ENCODE results near the gene RNF34. TPM values are rescaled to one million over a fixed set of nuclear protein-coding genes. Genes with fewer than 3 reads are reported as not detected.

The RNF34 gene
- total RNA-seq, 1 donor from 2014 or later, result 75.3 TPM

DNA sequence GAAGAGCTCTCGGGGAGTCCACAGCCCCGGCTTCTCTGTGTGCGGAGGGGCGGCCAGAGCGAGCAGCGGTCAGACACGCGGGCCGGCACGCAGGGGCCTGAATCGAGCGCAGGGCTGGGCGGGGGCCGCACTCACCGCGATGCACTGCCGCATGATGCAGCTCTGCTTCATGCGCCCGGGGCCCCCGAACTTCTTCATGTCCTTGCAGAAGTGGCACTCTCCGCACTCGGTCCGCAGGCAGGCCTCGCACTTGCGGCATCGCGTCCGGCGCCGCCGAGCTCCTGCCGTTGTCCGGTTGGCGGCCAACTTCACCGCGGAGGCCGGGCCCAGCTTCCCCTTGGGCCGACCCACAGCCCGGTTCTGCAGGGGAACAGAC lies 53.1 kb downstream of the RNF34 start:
- Mint-ChIP-seq H3K27ac (no peak overlapping the region), H3K27me3 (no peaks in the 10 kb centered on the region), H3K9me3 (no peaks in the 10 kb centered on the region), H3K4me1 (peaks cover 72% of the 10 kb centered on the region), H3K36me3 (ENCODE audit: low read depth) (peaks cover 62% of the 10 kb centered on the region), H3K4me3 (no peak overlapping the region)
- POLR2A ChIA-PET, result no interaction called here
- DNase-seq (no peak), ATAC-seq (ENCODE audit: low read depth) (no peak)
- TF ChIP-seq, protein P1, sequence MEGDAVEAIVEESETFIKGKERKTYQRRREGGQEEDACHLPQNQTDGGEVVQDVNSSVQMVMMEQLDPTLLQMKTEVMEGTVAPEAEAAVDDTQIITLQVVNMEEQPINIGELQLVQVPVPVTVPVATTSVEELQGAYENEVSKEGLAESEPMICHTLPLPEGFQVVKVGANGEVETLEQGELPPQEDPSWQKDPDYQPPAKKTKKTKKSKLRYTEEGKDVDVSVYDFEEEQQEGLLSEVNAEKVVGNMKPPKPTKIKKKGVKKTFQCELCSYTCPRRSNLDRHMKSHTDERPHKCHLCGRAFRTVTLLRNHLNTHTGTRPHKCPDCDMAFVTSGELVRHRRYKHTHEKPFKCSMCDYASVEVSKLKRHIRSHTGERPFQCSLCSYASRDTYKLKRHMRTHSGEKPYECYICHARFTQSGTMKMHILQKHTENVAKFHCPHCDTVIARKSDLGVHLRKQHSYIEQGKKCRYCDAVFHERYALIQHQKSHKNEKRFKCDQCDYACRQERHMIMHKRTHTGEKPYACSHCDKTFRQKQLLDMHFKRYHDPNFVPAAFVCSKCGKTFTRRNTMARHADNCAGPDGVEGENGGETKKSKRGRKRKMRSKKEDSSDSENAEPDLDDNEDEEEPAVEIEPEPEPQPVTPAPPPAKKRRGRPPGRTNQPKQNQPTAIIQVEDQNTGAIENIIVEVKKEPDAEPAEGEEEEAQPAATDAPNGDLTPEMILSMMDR (IDR thresholded peaks at IDR 0.05), result no peak
- CTCF ChIA-PET, result no interaction called here
- intact Hi-C loops (cut with micrococcal nuclease), result no loop called here

DNA sequence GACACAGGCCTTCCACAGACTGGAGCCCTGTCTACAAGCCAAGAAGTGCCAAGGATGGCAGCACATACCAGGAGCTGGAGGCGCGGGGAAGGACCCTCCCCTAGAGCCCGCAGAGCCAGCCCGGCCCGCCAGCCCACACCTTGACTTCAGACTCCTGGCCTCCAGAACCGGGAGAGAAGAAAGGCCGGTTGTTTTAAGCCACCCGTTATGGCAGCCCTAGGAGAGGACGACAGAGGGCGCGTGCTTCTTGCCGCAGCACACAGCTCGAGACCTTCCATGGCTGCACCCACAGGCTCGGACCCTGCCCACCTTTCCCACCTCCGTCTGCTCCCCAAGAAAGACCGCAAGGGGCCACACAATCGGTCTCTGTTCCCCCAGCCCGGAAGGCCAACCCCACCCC lies 53.7 kb downstream of the RNF34 start:
- H3K27ac Mint-ChIP-seq, result no peak overlapping the region
- no peak for ATAC-seq (ENCODE audit: low read depth)
- peaks cover 60% of the 10 kb centered on the region for H3K36me3 Mint-ChIP-seq (ENCODE audit: low read depth)
- ChIA-PET POLR2A (no interaction called here), CTCF (interaction anchor here (1.1 kb wide), 1 partner anchor 10 kb away, joined by 3 read pairs; no protein-coding TSS in a partner anchor)
- H3K4me3 Mint-ChIP-seq, result no peak overlapping the region
- TF ChIP-seq, protein P1 (IDR thresholded peaks at IDR 0.05), result no peak
- intact Hi-C loops (cut with micrococcal nuclease), result no loop called here
- H3K4me1 Mint-ChIP-seq, result peaks cover 69% of the 10 kb centered on the region
- no peaks in the 10 kb centered on the region for H3K27me3 Mint-ChIP-seq
- no peaks in the 10 kb centered on the region for H3K9me3 Mint-ChIP-seq
- no peak for DNase-seq

DNA sequence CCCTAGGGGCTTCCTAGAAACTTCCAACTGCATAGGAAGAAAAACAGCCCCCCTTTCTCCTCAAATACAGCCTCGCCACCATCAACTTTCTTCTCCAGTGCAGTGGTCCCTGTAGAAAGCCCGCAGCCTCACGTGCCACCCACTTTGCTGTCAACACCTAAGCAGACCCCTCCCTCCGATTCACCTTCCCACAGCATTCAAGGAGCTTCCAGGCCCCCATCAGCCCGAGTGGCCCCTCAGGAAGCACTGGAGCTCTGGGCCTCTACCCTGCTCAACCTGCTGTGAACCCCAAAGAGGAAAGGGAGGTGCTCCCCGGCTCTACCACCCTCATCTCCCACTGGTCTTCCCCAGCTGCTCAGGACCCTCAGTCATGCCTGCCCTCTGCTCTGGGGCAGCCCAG lies 55.0 kb downstream of the RNF34 start:
- no peak overlapping the region for H3K4me3 Mint-ChIP-seq
- POLR2A ChIA-PET, result interaction anchor here (0.7 kb wide), 1 partner anchor 11 kb away, joined by 3 read pairs; no protein-coding TSS in a partner anchor
- ATAC-seq (ENCODE audit: low read depth) (no peak), DNase-seq (no peak)
- intact Hi-C loops (cut with micrococcal nuclease), result no loop called here
- H3K9me3 Mint-ChIP-seq, result no peaks in the 10 kb centered on the region
- H3K27me3 Mint-ChIP-seq, result no peaks in the 10 kb centered on the region
- H3K4me1 Mint-ChIP-seq, result peaks cover 63% of the 10 kb centered on the region
- H3K36me3 Mint-ChIP-seq (ENCODE audit: low read depth), result peaks cover 54% of the 10 kb centered on the region
- CTCF ChIA-PET, result interaction anchor here (1.1 kb wide), 1 partner anchor 12 kb away, joined by 3 read pairs; no protein-coding TSS in a partner anchor
- TF ChIP-seq, protein P1 (IDR thresholded peaks at IDR 0.05), result no peak
- H3K27ac Mint-ChIP-seq, result no peak overlapping the region

DNA sequence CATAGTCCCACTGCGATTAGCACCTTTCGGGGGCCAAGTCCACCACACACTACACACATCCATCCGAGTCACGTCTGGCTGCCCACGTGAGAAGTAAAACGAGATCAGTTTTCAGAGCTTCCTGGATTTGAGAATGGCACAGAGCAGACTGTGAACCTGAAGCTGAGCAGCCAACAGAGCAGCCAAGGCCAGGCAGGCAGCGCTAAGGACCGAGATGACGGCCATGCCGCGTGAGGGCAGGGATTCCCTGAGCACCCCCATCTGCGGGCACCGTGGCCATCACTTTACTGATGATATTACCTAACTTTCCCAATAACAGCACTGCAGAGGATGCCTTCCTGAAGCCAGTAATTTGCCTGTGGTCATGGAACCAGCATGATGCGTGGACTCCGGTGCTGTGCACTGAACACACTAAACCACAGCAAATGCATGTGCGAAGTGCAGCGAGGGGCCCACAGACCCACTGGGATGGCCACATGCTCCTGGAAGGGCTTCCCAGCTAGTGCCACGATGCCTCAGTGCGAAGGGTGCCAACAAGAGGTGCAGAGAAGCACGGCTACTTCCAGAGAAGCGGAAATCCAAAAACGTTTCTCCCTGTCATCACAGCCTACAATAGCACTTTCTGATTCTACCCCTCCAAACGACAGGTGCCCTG lies 56.0 kb downstream of the RNF34 start:
- TF ChIP-seq, protein P1 (IDR thresholded peaks at IDR 0.05), result no peak
- Mint-ChIP-seq H3K9me3 (no peaks in the 10 kb centered on the region), H3K27ac (no peak overlapping the region), H3K36me3 (ENCODE audit: low read depth) (peaks cover 56% of the 10 kb centered on the region), H3K4me1 (peaks cover 63% of the 10 kb centered on the region), H3K27me3 (no peaks in the 10 kb centered on the region), H3K4me3 (no peak overlapping the region)
- ATAC-seq (ENCODE audit: low read depth) (no peak), DNase-seq (no peak)
- POLR2A ChIA-PET, result interaction anchor here (0.7 to 1.1 kb wide), 2 partner anchors 10 to 18 kb away, joined by 3 read pairs; no protein-coding TSS in a partner anchor
- intact Hi-C loops (cut with micrococcal nuclease), result no loop called here
- CTCF ChIA-PET, result interaction anchor here (1.3 kb wide), 1 partner anchor 9 kb away, joined by 3 read pairs; no protein-coding TSS in a partner anchor

DNA sequence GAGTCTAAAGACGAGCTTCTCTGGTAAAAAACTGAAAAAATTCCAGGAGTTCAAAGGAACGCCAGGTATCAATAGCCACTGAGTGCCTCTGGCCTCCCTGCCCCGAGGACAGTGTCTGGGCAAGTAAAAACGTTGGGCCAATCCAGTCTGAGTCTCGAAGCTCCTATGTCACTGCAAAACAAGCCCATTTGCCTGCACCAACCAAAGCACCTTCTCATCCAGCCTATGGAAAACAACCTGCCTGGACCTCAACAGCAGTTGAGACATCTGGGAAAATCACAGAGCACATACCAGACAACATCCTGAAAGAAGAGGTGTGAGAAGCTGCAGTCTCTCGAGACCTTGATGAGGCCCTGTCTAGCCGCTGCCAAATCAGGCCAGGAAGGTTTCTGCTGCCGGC lies 56.6 kb downstream of the RNF34 start:
- H3K4me3 Mint-ChIP-seq, result no peak overlapping the region
- peaks cover 63% of the 10 kb centered on the region for H3K4me1 Mint-ChIP-seq
- H3K36me3 Mint-ChIP-seq (ENCODE audit: low read depth), result peaks cover 56% of the 10 kb centered on the region
- ChIA-PET CTCF (interaction anchor here (1.3 kb wide), 1 partner anchor 10 kb away, joined by 3 read pairs; no protein-coding TSS in a partner anchor), POLR2A (interaction anchor here (1.1 kb wide), 1 partner anchor 19 kb away, joined by 3 read pairs; no protein-coding TSS in a partner anchor)
- no peaks in the 10 kb centered on the region for H3K27me3 Mint-ChIP-seq
- intact Hi-C loops (cut with micrococcal nuclease), result no loop called here
- H3K27ac Mint-ChIP-seq, result no peak overlapping the region
- no peak for DNase-seq
- TF ChIP-seq, protein P1 (IDR thresholded peaks at IDR 0.05), result no peak
- ATAC-seq (ENCODE audit: low read depth), result no peak
- no peaks in the 10 kb centered on the region for H3K9me3 Mint-ChIP-seq
